ENCODE measurements around the gene TTC17. TPM values are rescaled to one million over a fixed set of nuclear protein-coding genes. Genes with fewer than 3 reads are reported as not detected.

TTC17 gene
- total and polyA plus RNA-seq, 2 of the 4 experiments (the other 2 are of a cell fraction) = 56.3 to 61.3 TPM

GRCh38 chr11:43396617-43397016 lies 37.9 kb downstream of the TTC17 start:
- Histone ChIP-seq H4K91ac (ENCODE audit: insufficient read depth, low read depth, low read length) (no peak overlapping the region), H3K9me1 (ENCODE audit: insufficient read depth, low read length) (0 out of 2 replicates have a peak, but pooled peaks cover 3% of the 10 kb centered on the region), H2BK120ac (ENCODE audit: low read depth, low read length) (no peak overlapping the region), H2BK5ac (ENCODE audit: low read depth, low read length, poor library complexity, severe bottlenecking) (no peak overlapping the region), H3K14ac (replicated peaks; ENCODE audit: low read depth, low read length) (no peak overlapping the region), H2BK20ac (ENCODE audit: low read depth, low read length) (no peak overlapping the region), H4K8ac (ENCODE audit: low read depth in 2 of 2, low read length in 2 of 2) (no peak overlapping the region), H3K27me3 (ENCODE audit: control insufficient read depth, insufficient read depth, low read length) (no peaks in the 10 kb centered on the region), H3K18ac (ENCODE audit: low read depth, low read length) (no peak overlapping the region), H3K23ac (ENCODE audit: low read depth, low read length) (no peak overlapping the region), H3K4me3 (ENCODE audit: insufficient read depth, low read depth, low read length) (no peak overlapping the region), H3K56ac (ENCODE audit: extremely low read depth, insufficient read depth, low read length) (no peak overlapping the region), H3K27ac (ENCODE audit: insufficient read depth, low read length) (no peak overlapping the region), H2AK9ac (replicated peaks; ENCODE audit: low read depth, low read length, poor library complexity) (no peak overlapping the region), H3K9ac (ENCODE audit: low read depth, low read length) (no peak overlapping the region), H2BK15ac (ENCODE audit: low read depth, low read length) (no peak overlapping the region), H3K4ac (ENCODE audit: low read depth, low read length) (no peak overlapping the region), H3K79me1 (ENCODE audit: low read depth in 1 of 2, low read length in 2 of 2) (peaks cover 0 to 3% of the 10 kb centered on the region in 2 experiments; a peak in 1 of 4 replicates), H3K36me3 (ENCODE audit: control insufficient read depth, insufficient read depth, low read length) (peaks cover 40% of the 10 kb centered on the region), H2AK5ac (ENCODE audit: low read depth, low read length) (no peak overlapping the region), H4K20me1 (ENCODE audit: insufficient read depth, low read length) (no peaks in the 10 kb centered on the region), H3K9me3 (ENCODE audit: control insufficient read depth, insufficient read depth, low read length) (no peaks in the 10 kb centered on the region), H2AFZ (replicated peaks; ENCODE audit: low read length, poor library complexity) (no peak overlapping the region), H3K4me1 (ENCODE audit: control insufficient read depth, insufficient read depth, low read length) (0 out of 2 replicates have a peak, but pooled peaks cover 3% of the 10 kb centered on the region), H3K4me2 (ENCODE audit: low read depth, low read length) (no peak overlapping the region), H4K5ac (ENCODE audit: low read depth, low read length) (no peak overlapping the region)
- ChIA-PET CTCF (interaction anchor here (0.9 kb wide), 1 partner anchor 40 kb away, joined by 3 read pairs; no protein-coding TSS in a partner anchor), POLR2A (ENCODE audit: unreplicated experiment) (no interaction called here)
- dilution Hi-C loops (cut with HindIII; ENCODE audit: low sequenced_read_pairs, unreplicated experiment) = no loop called here
- in situ Hi-C loops (cut with MboI; ENCODE audit: low sequenced_read_pairs) = no loop called here
- no CpG with 5 or more reads among the region's 3 CpGs for whole genome bisulfite sequencing, 2 experiments (ENCODE audit: extremely low coverage in 2 of 2, insufficient read length in 1 of 2)
- no peak for DNase-seq
- intact Hi-C loops (cut with micrococcal nuclease) = no loop called here
- no peak for TF ChIP-seq MXI1 (IDR thresholded peaks at IDR 0.05; ENCODE audit: borderline replicate concordance, low read depth, low read length)
- TF ChIP-seq RFX5 (IDR thresholded peaks at IDR 0.05; ENCODE audit: low read depth, low read length) = no peak
- TF ChIP-seq ELK1 (IDR thresholded peaks at IDR 0.05; ENCODE audit: borderline replicate concordance, low read depth, low read length) = no peak
- no peak for TF ChIP-seq NFE2L2 (IDR thresholded peaks at IDR 0.05; ENCODE audit: low read depth, low read length)
- no peak for TF ChIP-seq CHD1 (IDR thresholded peaks at IDR 0.05; ENCODE audit: low read depth, low read length)
- no peak for TF ChIP-seq MAZ (IDR thresholded peaks at IDR 0.05; ENCODE audit: borderline replicate concordance, low read depth, low read length)
- TF ChIP-seq POLR2A (IDR thresholded peaks at IDR 0.05; ENCODE audit: low read depth, low read length) = no peak
- no peak for TF ChIP-seq MAFK (IDR thresholded peaks at IDR 0.05; ENCODE audit: low read depth, low read length)
- TF ChIP-seq CTCF (conservative IDR thresholded peaks at IDR 0.05; ENCODE audit: low read depth, low read length) = no peak
- no peak for ATAC-seq (ENCODE audit: low read depth)
- BruUV-seq (replicated peaks) = no TSS peak
